GM08714 (cell line): ENCODE data around the gene SCO2.
"Not testable (repeated sequence)": the region's sequence is repeated elsewhere in the genome, so short reads cannot be mapped to it uniquely, and the experiment has no call there.

Experiments
- H3K4me3 ChIP-seq: fragments of 200-500 bp; sonication (Bioruptor generic); 2 replicates; pipeline ENCODE4 v1.5.1; 2014; ENCODE audit warnings: mild to moderate bottlenecking, low read length, inconsistent platforms
- ZNF274 ChIP-seq: IDR thresholded peaks from 2 replicates; pipeline ENCODE4 v1.6.1; 2012; ENCODE audit warnings: mild to moderate bottlenecking, low read depth, low read length

SCO2 gene

GRCh38 chr22:50545522-50546325 lies 20.3 kb upstream of the SCO2 start, which contains the start of gene KLHDC7B:
KLHDC7B (plus strand) TSS chr22:50545899; CDS start chr22:50546244, 345 bp downstream.
- no peak within 1 kb of the TSS for H3K4me3 ChIP-seq
- TF ChIP-seq ZNF274, result no peak

- no peak for TF ChIP-seq ZNF274
- H3K4me3 ChIP-seq, result no peak overlapping the region
These were observed 19.4 kb upstream of the SCO2 start for GRCh38 chr22:50544746-50545253.

DNA sequence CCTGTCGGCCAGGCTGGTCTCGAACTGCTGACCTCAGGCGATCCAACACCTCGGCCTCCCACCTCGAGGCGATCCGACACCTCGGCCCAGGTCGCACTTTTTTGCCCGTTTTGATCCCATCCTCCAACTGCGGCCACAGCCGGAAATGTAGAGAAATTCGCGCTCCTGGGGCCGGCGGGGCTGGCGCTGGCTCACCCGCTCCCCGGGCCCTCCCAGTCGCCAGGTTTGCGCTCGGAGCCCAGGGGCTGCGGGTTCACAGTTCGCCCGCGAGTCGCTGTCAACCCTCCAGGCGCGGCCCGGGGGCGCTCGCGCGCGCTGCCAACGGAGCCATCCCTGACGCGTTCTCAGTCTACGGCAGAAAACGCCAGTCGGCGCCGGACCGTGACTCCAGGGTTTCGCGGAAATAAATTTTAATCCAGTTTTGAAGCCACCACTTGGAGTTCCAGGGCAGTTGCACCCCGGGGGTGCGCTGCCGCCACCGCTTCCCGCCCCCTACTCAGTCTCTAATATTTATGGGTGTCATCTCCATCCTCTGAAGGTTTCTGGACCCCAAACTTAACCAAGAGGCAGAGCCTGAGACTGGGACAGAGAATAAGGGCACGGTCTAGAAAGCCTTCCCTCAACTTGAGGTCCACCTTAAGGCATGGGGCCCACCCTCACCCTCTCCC lies 18.8 kb upstream of the SCO2 start:
- no peak overlapping the region for H3K4me3 ChIP-seq
- no peak for TF ChIP-seq ZNF274

DNA sequence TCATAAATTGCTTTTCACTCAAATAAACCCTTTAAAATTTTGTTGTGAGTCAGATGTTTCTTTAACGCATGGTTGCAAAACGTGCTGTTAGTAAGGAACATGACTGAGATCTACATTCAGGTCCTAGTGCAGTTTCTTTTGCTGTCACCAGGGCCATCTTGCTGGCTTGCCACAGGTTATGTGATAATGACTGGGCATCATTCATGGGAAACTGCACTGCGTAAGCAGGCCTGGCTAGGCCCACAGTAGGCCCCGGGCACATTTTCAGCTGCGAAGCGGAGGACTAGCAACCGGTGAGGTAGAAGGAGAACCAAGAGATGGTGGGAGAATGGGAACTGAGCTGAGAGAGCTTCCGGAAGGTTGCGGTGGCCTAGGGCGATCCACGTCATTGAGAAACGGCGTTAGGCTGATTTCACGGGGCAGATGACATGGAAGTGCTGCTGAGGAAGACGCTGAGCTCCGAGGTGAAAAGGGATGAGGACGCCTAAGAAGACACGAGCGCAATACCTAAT lies 17.1 kb upstream of the SCO2 start:
- no peak for TF ChIP-seq ZNF274
- peak overlapping the region; percentile 0; the same call in 1 of the 2 replicates for H3K4me3 ChIP-seq

- peak overlapping the region; percentile 49; the same call in 1 of the 2 replicates for H3K4me3 ChIP-seq
These were observed 16.2 kb upstream of the SCO2 start for GRCh38 chr22:50541667-50542026.

DNA sequence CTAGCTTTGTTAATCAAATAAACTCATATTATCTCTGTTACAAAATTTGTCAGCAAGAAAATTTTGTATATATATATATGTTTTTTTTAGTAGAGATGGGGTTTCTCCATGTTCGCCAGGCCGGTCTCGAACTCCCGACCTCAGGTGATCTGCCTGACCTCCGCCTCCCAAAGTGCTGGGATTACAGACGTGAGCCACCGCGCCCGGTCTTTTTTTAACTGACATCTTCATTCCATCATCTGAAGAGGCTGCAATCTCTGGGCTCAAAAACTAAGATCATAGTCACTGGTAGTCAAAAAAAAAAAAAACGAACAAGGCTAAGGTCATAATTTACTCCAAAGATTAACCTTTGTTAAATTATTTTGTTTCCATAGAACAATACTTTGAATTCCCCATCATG lies 15.0 kb upstream of the SCO2 start:
- H3K4me3 ChIP-seq, result no peak overlapping the region
- no peak for TF ChIP-seq ZNF274

- no peak overlapping the region for H3K4me3 ChIP-seq
- TF ChIP-seq ZNF274, result no peak
These were observed 12.4 kb upstream of the SCO2 start for GRCh38 chr22:50537765-50538164.

DNA sequence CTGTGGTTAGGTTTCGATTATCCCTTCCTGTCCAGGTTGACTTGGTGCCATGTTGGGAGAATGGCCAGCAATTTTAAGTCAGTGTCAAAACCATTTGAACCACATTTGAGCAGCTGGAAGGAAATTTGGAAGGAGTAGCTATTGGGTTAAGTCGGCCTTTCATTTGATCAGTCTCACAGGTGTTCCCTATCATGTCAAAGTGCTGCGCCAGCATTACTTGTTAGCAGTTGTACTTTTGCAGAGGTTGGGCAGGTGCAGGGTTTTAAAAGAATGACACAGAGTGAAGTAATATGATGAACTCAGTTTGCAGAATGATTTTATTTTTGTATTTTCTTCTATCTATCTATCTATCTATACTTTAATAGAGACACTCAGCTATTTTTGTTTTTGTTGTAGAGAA lies 10.8 kb upstream of the SCO2 start:
- no peak for TF ChIP-seq ZNF274
- H3K4me3 ChIP-seq, result no peak overlapping the region

GRCh38 chr22:50535113-50535512 lies 9.7 kb upstream of the SCO2 start:
- no peak overlapping the region for H3K4me3 ChIP-seq
- no peak for TF ChIP-seq ZNF274

GRCh38 chr22:50533856-50534711 lies 8.7 kb upstream of the SCO2 start:
- not testable (repeated sequence) for H3K4me3 ChIP-seq

DNA sequence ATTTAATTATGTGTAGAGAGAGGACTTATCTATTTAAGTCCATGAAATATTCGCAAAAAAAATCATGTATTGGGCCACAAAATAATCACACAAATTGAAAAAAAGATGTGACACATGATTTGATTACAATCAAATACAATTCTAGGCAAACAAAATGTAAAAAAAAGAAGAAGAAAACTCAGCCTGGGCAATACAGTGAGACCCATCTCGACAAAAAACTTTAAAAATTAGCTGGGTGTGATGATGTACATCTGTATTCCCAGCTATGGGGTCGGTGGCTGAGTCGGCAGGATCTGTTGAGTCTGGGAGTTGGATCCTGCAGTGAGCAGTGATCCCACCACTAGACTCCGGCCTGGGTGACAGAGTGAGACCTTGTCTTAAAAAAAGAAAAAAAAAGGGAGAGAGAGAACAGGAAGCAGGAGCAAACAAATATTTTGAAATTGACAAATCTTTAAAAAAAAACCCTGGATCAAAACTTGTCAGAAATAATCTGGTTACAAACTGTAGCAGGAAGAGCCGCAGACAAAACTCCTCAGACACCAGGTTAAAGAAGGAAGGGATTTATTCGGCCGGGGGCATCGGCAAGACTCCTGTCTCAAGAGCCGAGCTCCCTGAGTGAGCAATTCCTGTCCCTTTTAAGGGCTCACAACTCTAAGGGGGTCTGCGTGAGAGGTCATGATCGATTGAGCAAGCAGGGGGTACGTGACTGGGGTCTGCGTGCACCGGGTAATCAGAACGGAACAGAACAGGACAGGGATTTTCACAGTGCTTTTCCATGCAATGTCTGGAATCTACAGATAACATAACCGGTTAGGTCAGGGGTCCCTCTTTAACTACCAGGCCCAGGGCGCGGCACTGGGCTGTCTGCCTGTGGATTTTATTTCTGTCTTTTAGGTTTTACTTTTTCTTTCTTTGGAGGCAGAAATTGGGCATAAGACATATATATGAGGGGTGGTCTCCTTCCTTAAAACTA lies 7.7 kb upstream of the SCO2 start:
- no peak for TF ChIP-seq ZNF274
- no peak overlapping the region; the same call in 1 of the 2 replicates for H3K4me3 ChIP-seq

DNA sequence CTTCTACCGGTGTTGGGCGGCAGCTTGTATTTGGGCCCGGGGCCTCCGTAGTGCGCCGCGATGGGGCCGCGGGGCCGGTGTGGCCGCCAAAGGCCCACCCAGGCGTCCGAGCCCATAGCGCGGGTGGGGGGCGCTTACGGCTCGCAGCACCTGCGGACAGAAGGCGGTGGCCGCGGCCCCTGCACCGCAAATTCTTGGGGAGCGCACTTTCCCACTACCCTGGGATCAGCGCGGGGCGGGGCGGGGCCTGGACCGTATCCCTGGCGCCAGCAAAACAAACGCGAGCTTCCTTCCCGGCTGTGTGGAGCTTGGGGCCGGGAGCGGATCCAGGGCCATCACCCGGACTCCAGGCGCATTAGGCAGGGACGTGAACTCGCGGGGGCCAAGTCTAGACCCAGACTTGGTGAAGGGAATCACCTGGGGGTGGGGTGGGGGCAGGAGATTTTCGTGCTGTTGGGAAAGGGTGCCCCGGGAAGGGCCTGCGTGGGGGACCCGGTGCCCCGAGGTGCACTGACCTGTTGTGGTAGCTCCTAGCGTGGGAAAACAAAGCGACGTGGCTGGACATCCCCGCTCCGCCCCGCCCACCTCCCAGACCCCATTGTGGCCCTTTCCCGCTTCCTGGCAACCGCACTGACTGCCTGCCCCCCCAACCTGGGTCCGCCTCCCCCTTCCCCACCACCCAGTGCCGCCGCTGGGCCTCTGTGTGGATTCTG lies 6.7 kb upstream of the SCO2 start:
- peak overlapping the region; percentile 79; the same call in 1 of the 2 replicates for H3K4me3 ChIP-seq

More for the DNA sequence above, 6.7 kb upstream of the SCO2 start:
- TF ChIP-seq ZNF274, result no peak
